Nephron (organoid): ENCODE results near the gene TFDP2.
"Not testable (repeated sequence)": the region's sequence is repeated elsewhere in the genome, so short reads cannot be mapped to it uniquely, and the experiment has no call there.

ENCODE experiments used
- H3K27ac Mint-ChIP-seq, 3 experiments: 2 replicates each; pipeline ENCODE4 v1.8.0; 2020; ENCODE audit warnings: mixed read lengths in 3 of 3, mild to moderate bottlenecking in 2 of 3, moderate library complexity in 1 of 3
- H3K27me3 Mint-ChIP-seq: 2 replicates; pipeline ENCODE4 v1.8.0; 2021; ENCODE audit warnings: low read depth, mild to moderate bottlenecking, moderate library complexity, mixed read lengths
- H3K36me3 Mint-ChIP-seq: 2 replicates; pipeline ENCODE4 v1.8.0; 2020; ENCODE audit warnings: low read depth, mixed read lengths
- H3K4me1 Mint-ChIP-seq: 2 replicates; pipeline ENCODE4 v1.8.0; 2020; ENCODE audit warnings: mixed read lengths
- H3K4me3 Mint-ChIP-seq, 3 experiments: 2 replicates each; pipeline ENCODE4 v1.8.0; 2020; ENCODE audit warnings: mild to moderate bottlenecking in 3 of 3, mixed read lengths in 3 of 3, moderate library complexity in 2 of 3
- H3K9me3 Mint-ChIP-seq: 2 replicates; pipeline ENCODE4 v1.8.0; 2020; ENCODE audit warnings: mixed read lengths
- CTCF ChIP-seq, 3 experiments: fragments of 200-600 bp; sonication (generic); IDR thresholded peaks; one replicate each; pipeline ENCODE4 v1.5.0; 2021; ENCODE audit warnings: antibody characterized with exemption in 3 of 3; ENCODE audit not compliant: unreplicated experiment in 3 of 3

TFDP2 gene

GRCh38 chr3:142077155-142077858 lies 72.0 kb downstream of the TFDP2 start:
- H3K36me3 Mint-ChIP-seq = peaks cover 38% of the 10 kb centered on the region
- H3K27me3 Mint-ChIP-seq = no peaks in the 10 kb centered on the region
- no peaks in the 10 kb centered on the region for H3K4me1 Mint-ChIP-seq

GRCh38 chr3:142075656-142076055 lies 73.7 kb downstream of the TFDP2 start:
- H3K27ac Mint-ChIP-seq, H3K27me3 Mint-ChIP-seq, H3K4me1 Mint-ChIP-seq, H3K4me3 Mint-ChIP-seq: not testable (repeated sequence)
- Mint-ChIP-seq H3K36me3 (peaks cover 32% of the 10 kb centered on the region), H3K9me3 (peaks cover 14% of the 10 kb centered on the region)

More at GRCh38 chr3:142077155-142077858, 72.0 kb downstream of the TFDP2 start:
- H3K9me3 Mint-ChIP-seq = peaks cover 18% of the 10 kb centered on the region
- no peak for TF ChIP-seq CTCF (IDR thresholded peaks at IDR 0.05; ENCODE audit: unreplicated experiment in 3 of 3)
- no peak overlapping the region for H3K4me3 Mint-ChIP-seq
- no peak overlapping the region for H3K27ac Mint-ChIP-seq

GRCh38 chr3:142072816-142073215 lies 76.5 kb downstream of the TFDP2 start:
- Mint-ChIP-seq H3K27ac (no peak overlapping the region), H3K27me3 (no peaks in the 10 kb centered on the region), H3K4me3 (no peak overlapping the region), H3K4me1 (no peaks in the 10 kb centered on the region), H3K36me3 (peaks cover 9% of the 10 kb centered on the region), H3K9me3 (no peaks in the 10 kb centered on the region)
- TF ChIP-seq CTCF (IDR thresholded peaks at IDR 0.05; ENCODE audit: unreplicated experiment in 3 of 3) = no peak

GRCh38 chr3:142065932-142066331 lies 83.4 kb downstream of the TFDP2 start:
- Mint-ChIP-seq H3K36me3 (peaks cover 8% of the 10 kb centered on the region), H3K27ac (peak overlapping the region in 1 of 3 experiments; percentile 56), H3K4me1 (no peaks in the 10 kb centered on the region), H3K9me3 (peaks cover 5% of the 10 kb centered on the region), H3K4me3 (no peak overlapping the region), H3K27me3 (peaks cover 4% of the 10 kb centered on the region)
- no peak for TF ChIP-seq CTCF (IDR thresholded peaks at IDR 0.05; ENCODE audit: unreplicated experiment in 3 of 3)

- Mint-ChIP-seq H3K36me3 (peaks cover 8% of the 10 kb centered on the region), H3K9me3 (peaks cover 5% of the 10 kb centered on the region), H3K4me1 (no peaks in the 10 kb centered on the region), H3K27me3 (peaks cover 4% of the 10 kb centered on the region), H3K4me3 (no peak overlapping the region), H3K27ac (peak overlapping the region in 1 of 3 experiments; percentile 25)
- no peak for TF ChIP-seq CTCF (IDR thresholded peaks at IDR 0.05; ENCODE audit: unreplicated experiment in 3 of 3)
Observed at GRCh38 chr3:142065344-142065743, 84.0 kb downstream of the TFDP2 start.

- H3K9me3 Mint-ChIP-seq = peaks cover 5% of the 10 kb centered on the region
- peaks cover 4% of the 10 kb centered on the region for H3K27me3 Mint-ChIP-seq
Observed at GRCh38 chr3:142064454-142064853, 84.9 kb downstream of the TFDP2 start.

More at GRCh38 chr3:142064454-142064853, 84.9 kb downstream of the TFDP2 start:
- TF ChIP-seq CTCF (IDR thresholded peaks at IDR 0.05; ENCODE audit: unreplicated experiment in 3 of 3) = no peak
- Mint-ChIP-seq H3K27ac (no peak overlapping the region), H3K36me3 (peaks cover 8% of the 10 kb centered on the region), H3K4me3 (no peak overlapping the region), H3K4me1 (no peaks in the 10 kb centered on the region)
